OCI-LY3 (cell line): ENCODE data around the gene OPCML.

Experiments
- EZH2phosphoT487 ChIP-seq: fragments of 200-600 bp; shearing (Covaris generic); IDR thresholded peaks from 2 replicates; pipeline ENCODE4 v1.6.1; 2018; ENCODE audit warnings: antibody characterized with exemption, mixed run types, low read depth
- TF ChIP-seq, protein P1 (sequence below): fragments of 200-600, 300-600 bp; sonication (generic); IDR thresholded peaks from 2 replicates; pipeline ENCODE4 v1.5.1; 2014; ENCODE audit warnings: antibody characterized with exemption, low read length, low read depth

DNA sequence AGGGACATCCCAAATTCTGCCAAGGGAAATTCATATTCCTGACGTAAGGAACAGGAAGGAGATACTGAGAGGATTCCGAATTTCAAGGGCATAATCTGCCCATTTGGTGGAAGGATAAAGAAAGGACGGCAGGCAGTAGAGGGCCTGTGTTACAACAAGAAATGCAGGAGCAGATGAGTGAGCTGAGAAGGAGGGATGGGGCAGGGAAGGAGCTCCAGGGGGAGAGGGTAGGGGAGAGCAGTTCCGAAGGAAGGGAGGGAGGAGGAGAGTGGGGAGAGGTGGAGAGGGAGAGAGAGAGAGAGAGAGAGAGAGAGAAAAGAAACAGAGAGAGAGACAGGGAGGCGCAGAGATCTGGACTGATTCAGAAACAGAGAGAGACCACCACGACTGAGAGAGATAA lies 843 bp downstream of the OPCML start:
- TF ChIP-seq, protein P1, sequence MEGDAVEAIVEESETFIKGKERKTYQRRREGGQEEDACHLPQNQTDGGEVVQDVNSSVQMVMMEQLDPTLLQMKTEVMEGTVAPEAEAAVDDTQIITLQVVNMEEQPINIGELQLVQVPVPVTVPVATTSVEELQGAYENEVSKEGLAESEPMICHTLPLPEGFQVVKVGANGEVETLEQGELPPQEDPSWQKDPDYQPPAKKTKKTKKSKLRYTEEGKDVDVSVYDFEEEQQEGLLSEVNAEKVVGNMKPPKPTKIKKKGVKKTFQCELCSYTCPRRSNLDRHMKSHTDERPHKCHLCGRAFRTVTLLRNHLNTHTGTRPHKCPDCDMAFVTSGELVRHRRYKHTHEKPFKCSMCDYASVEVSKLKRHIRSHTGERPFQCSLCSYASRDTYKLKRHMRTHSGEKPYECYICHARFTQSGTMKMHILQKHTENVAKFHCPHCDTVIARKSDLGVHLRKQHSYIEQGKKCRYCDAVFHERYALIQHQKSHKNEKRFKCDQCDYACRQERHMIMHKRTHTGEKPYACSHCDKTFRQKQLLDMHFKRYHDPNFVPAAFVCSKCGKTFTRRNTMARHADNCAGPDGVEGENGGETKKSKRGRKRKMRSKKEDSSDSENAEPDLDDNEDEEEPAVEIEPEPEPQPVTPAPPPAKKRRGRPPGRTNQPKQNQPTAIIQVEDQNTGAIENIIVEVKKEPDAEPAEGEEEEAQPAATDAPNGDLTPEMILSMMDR = no peak
- no peak for TF ChIP-seq EZH2phosphoT487
